HuH-7.5 (cell line): ENCODE data around the gene SETD7.

ENCODE experiments used
- DNase-seq: peaks from one replicate; pipeline ENCODE4 v3.0.0; 2011; ENCODE audit warnings: low spot score

The SETD7 gene

DNA sequence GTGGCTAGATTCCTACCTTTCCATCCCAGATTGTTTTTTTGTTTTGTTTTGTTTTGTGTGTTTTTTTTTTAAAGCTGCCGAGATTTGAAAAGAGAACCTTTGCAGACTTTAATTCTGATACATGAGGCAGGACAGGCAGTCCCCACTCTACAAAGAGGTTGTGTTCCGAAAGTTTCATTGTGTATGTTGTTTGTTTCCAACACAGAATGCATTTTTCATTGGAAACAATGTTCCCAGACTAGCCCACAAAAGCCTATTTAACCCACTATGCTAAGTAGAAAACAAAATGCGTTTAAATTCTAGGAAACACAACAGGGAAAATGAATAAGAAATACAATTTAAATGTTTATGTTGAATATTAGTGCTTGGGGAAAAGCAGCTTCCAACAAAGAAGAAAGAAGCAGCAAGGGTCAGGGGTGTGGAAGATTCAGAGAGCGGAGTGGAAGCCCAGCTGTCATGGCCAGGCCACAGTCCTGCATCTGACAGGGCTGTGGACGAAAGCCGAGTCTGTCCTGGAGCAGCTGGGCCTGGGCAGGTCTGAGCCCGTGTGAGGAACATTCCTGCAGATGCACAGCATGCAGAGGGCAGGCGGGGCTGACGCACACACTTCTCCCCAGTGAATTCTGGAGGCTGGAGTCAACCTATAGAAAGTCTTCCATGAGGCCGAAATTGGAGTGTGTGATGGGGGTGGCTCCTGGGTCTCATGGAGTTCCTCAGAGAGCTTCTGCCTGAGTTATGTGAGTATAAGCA is 12.4 kb upstream of the SETD7 start:
- no peak for DNase-seq

GRCh38 chr4:139567159-139567870 is 11.3 kb upstream of the SETD7 start:
- no peak for DNase-seq

DNA sequence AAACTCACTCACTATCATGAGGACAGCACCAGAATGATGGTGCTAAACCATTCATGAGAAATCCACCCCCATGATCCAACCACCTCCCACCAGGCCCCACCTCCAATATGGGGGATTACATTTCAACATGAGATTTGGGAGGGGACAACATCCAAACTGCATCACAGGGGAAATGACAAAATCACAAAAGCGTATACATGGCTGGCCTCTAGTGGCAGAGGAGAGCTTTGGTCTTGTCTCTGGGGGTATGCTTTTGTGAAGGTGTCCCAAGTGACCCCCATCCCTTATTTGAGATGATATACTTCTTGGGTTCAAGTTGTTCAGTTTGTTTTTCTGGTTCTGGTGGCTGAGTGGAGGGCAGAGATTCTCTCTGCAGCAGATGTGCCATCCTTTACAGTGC is 8.5 kb upstream of the SETD7 start:
- no peak for DNase-seq

- DNase-seq, result no peak
Observed at GRCh38 chr4:139563515-139563914, 7.5 kb upstream of the SETD7 start.

GRCh38 chr4:139562839-139563238 is 6.8 kb upstream of the SETD7 start:
- DNase-seq, result no peak

- no peak for DNase-seq
Observed at GRCh38 chr4:139562067-139562684, 6.2 kb upstream of the SETD7 start.

GRCh38 chr4:139560406-139561104 is 4.5 kb upstream of the SETD7 start:
- DNase-seq, result no peak

- DNase-seq, result no peak
Observed at GRCh38 chr4:139559687-139560086, 3.7 kb upstream of the SETD7 start.

DNA sequence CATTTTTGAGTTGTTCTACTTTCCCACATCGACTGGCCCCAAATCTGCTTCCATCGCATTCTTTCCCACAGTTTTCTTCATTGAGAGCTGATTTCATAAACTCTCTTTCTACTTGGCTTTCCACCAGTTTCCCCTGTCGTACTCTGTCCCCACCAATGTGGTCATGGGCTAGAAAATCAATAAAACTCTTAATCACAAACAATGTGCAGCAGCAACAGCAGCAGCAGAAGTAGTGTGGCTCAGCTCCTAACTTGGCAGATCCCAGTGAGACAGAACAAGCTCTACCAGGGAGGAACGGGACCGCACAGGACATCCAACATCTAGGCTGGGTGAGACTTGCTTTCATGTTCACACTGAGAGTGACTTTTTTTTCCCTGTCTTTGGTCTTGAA is 3.1 kb upstream of the SETD7 start:
- peak; percentile 37 for DNase-seq

DNA sequence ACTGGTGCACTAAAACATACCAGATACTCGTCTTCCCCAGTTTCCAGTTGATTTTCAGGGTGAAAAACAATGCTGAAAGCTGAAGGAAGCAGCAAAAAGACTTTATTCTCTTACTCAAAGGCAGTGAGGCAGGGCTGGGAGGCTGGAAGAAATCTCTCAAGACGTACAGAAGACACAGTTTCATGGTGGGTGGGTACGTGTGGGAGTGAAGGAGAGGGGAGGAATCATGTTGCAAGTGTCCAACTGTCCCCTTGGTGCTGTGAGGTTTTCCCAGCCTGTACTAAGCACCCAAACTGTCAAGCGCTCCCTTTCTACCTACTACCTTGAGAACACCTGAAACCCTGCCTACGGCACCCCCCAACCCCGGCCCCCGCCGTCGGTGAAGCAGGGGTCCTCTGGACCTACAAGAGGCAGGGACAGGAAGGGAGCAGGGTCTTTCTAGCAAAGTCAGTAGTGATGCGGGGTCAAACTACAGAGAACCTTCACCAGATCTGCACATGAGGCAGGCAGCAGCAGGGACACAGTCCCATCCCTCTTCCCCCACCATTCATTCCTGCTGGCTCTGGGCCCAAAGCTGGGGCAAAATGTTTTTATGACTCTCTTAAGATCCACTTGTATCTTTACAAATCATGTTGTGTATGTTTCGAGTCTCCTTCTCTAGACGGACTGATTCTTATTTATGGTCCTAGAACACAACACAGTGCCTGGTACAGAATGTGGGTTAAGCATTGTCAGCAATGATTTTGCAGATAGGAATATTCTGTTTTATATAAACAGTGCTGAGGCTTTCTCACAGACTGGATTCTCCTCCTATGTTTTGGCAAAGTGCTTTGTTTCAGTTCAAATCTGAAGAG is 2.4 kb upstream of the SETD7 start:
- DNase-seq, result no peak

DNA sequence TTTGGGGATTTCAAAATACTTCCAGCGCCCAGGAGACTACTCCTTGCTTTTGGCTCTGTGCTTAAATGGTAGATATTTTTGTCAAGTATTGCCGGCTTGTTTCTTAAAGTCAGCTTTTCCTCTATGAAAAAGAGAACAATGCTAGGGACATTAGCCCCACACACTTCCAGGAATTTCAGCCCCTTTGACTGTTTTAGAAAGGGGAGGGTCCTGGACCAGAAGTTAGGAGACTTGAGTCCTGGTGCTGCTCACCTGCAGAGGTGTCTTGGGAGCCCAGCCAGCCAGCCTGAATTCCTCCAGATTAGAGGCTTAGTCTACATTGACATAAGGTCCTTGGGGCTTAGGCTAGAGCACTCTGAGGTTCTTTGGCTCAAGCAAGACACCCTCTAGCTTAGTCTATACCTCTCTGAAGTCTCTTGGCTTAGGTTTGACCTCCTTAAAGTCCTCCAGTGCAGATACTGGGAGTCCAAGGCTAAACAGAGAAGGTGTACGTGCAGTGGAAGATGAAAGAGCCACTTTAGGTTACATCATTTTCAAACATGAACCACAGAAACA is 1.6 kb upstream of the SETD7 start:
- no peak for DNase-seq

- peak; percentile 24 for DNase-seq
Observed at GRCh38 chr4:139556724-139557555, 921 bp upstream of the SETD7 start.

DNA sequence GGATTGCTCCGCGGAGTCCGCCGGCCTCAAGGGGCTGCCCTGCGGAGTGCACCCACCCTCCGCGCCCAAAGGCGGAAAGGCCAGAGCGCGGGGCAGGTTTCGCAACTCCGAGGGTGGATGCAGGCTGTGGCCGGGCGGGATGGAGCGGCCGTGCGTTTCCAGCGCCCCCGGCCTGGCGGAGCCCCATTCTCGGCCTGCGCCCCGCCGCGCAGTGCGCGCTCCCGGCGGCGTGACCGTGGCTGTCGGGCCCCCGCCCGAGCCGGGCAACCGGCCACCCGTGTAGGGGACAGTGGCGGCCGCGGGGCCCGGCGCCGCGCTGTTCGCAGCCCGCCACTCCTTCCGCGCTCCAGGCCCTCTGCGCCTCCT is 331 bp downstream of the SETD7 start:
- DNase-seq, result peak; percentile 30

GRCh38 chr4:139554893-139555704 is 920 bp downstream of the SETD7 start:
- peak; percentile 52 for DNase-seq

DNA sequence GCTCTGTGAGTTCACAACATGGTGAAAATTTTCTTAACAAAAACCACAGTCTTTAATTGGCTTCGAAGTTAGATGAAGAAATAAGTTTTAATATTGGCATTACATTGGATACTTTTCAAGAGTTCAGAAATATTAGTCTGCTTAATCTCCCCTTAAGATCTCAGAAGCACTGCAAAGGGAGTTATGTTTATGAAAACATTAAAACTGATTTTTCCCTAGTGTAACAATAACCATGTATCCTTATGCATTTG is 1.5 kb downstream of the SETD7 start:
- no peak for DNase-seq

DNA sequence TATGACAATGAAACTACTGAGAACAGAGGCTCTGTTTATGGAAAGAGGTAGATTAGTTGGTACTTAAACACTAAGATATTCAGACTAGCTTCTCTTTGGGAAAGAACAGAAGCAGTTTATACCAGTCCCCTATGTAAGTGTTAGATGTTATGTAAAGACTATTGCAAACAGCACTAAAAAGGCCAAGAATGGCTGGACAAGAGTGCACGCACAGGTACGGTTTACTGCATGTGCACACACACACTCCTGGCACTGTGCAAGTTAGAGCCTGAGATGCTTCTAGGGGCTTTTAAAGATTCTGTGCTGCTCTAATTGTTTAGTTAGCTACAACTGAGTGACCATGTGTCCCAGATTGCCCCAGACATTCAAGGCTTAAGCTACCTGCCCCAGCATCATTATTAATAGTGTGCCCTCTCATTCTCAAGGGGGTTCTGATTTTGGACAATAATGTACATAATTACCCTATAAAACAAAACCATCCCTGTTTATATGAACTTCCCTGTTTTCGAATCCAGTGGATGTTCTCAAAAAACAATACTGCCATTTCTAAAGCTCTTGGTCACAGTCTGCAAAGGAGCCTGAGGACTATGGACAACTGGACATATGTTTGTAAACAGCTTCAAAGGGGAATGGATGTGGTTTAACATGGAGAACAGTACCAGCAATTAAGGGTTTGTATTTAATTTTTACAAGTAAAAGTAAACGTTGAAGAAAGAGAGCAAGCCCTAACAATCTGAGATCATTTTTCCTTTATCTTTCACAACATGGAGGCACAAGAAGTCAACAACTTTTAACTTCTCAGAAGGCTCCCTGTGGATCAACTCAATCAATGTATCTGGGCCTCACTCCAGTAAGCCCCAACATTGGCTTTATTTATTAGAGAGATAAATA is 2.0 kb downstream of the SETD7 start:
- DNase-seq, result no peak

- no peak for DNase-seq
Observed at GRCh38 chr4:139552517-139553307, 3.3 kb downstream of the SETD7 start.
